Activated CD8-positive, alpha-beta memory T cell treated with anti-CD3 and anti-CD28 coated beads for 4 hours (primary cell): ENCODE results near the gene GCKR.

ENCODE experiments used
- DNase-seq, 2 donors: peaks; one replicate each; pipeline ENCODE4 v3.0.0-alpha.2; 2020; ENCODE audit warnings: low read depth in 2 of 2

Gene GCKR

DNA sequence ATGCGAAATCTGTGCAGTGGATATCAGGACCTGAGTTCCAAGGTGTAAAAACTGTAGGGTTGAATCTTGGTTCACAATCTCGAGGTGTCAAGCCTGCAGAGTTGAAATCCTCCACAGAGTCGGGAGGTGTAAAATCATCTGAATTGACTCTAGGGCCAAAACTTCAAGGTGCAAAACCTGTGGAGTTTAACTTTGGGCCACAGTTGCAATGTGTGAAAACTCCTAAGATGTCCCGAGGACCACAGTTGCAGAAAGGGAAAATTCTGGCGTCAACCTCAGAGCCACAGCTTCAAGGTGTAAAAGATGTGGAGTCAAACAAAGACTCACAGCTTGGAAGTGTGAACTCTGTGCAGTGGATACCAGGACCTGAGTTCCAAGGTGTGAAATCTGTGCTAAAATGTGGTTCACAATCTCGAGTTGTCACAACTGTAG is 76.4 kb downstream of the GCKR start:
- no peak for DNase-seq
